ENCODE results near the gene IFNL4. TPM values are rescaled to one million over a fixed set of nuclear protein-coding genes. Genes with fewer than 3 reads are reported as not detected.

The IFNL4 gene
- total and polyA plus RNA-seq, 9 of the 15 experiments (the other 6 are each of a cell fraction or from before 2014, with no cell fraction given) = not detected

DNA sequence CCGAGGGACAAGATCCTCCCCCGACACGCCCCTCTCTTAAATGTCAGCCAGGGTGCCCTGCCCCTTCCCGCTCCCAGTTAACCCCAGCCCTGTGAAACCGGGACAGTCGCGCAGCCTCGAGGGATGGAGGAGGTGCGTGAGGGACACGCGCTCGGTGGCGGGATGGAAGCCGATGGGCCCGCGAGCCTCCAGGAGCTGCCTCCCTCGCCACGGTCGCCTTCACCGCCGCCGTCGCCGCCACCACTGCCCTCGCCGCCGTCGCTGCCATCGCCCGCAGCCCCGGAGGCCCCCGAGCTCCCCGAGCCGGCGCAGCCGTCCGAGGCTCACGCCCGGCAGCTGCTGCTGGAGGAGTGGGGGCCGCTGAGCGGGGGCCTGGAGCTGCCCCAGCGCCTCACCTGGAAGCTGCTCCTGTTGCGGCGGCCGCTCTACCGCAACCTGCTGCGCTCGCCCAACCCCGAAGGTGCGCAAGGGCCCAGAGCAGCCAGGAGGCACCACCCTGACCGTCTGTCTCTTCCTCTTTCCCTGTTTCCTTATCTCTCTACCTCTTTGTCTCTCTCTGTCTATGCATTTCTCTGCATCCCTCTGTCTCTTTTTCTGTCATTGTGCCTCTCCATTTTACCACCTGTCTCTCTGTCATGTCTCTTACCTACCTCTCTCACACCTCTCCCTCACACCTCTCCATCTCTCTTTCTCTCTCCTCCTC lies 51.6 kb downstream of the IFNL4 start, which contains the start of gene NCCRP1 (continued):
- TF ChIP-seq, protein P1, sequence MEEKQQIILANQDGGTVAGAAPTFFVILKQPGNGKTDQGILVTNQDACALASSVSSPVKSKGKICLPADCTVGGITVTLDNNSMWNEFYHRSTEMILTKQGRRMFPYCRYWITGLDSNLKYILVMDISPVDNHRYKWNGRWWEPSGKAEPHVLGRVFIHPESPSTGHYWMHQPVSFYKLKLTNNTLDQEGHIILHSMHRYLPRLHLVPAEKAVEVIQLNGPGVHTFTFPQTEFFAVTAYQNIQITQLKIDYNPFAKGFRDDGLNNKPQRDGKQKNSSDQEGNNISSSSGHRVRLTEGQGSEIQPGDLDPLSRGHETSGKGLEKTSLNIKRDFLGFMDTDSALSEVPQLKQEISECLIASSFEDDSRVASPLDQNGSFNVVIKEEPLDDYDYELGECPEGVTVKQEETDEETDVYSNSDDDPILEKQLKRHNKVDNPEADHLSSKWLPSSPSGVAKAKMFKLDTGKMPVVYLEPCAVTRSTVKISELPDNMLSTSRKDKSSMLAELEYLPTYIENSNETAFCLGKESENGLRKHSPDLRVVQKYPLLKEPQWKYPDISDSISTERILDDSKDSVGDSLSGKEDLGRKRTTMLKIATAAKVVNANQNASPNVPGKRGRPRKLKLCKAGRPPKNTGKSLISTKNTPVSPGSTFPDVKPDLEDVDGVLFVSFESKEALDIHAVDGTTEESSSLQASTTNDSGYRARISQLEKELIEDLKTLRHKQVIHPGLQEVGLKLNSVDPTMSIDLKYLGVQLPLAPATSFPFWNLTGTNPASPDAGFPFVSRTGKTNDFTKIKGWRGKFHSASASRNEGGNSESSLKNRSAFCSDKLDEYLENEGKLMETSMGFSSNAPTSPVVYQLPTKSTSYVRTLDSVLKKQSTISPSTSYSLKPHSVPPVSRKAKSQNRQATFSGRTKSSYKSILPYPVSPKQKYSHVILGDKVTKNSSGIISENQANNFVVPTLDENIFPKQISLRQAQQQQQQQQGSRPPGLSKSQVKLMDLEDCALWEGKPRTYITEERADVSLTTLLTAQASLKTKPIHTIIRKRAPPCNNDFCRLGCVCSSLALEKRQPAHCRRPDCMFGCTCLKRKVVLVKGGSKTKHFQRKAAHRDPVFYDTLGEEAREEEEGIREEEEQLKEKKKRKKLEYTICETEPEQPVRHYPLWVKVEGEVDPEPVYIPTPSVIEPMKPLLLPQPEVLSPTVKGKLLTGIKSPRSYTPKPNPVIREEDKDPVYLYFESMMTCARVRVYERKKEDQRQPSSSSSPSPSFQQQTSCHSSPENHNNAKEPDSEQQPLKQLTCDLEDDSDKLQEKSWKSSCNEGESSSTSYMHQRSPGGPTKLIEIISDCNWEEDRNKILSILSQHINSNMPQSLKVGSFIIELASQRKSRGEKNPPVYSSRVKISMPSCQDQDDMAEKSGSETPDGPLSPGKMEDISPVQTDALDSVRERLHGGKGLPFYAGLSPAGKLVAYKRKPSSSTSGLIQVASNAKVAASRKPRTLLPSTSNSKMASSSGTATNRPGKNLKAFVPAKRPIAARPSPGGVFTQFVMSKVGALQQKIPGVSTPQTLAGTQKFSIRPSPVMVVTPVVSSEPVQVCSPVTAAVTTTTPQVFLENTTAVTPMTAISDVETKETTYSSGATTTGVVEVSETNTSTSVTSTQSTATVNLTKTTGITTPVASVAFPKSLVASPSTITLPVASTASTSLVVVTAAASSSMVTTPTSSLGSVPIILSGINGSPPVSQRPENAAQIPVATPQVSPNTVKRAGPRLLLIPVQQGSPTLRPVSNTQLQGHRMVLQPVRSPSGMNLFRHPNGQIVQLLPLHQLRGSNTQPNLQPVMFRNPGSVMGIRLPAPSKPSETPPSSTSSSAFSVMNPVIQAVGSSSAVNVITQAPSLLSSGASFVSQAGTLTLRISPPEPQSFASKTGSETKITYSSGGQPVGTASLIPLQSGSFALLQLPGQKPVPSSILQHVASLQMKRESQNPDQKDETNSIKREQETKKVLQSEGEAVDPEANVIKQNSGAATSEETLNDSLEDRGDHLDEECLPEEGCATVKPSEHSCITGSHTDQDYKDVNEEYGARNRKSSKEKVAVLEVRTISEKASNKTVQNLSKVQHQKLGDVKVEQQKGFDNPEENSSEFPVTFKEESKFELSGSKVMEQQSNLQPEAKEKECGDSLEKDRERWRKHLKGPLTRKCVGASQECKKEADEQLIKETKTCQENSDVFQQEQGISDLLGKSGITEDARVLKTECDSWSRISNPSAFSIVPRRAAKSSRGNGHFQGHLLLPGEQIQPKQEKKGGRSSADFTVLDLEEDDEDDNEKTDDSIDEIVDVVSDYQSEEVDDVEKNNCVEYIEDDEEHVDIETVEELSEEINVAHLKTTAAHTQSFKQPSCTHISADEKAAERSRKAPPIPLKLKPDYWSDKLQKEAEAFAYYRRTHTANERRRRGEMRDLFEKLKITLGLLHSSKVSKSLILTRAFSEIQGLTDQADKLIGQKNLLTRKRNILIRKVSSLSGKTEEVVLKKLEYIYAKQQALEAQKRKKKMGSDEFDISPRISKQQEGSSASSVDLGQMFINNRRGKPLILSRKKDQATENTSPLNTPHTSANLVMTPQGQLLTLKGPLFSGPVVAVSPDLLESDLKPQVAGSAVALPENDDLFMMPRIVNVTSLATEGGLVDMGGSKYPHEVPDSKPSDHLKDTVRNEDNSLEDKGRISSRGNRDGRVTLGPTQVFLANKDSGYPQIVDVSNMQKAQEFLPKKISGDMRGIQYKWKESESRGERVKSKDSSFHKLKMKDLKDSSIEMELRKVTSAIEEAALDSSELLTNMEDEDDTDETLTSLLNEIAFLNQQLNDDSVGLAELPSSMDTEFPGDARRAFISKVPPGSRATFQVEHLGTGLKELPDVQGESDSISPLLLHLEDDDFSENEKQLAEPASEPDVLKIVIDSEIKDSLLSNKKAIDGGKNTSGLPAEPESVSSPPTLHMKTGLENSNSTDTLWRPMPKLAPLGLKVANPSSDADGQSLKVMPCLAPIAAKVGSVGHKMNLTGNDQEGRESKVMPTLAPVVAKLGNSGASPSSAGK (IDR thresholded peaks at IDR 0.05) = peak; percentile 83
- 0 out of 2 replicates have a peak, but pooled peaks have one; percentile 61 for TF ChIP-seq FOXP1 (CRISPR knock-in tag; IDR thresholded peaks at IDR 0.05)
- TF ChIP-seq, protein P2, sequence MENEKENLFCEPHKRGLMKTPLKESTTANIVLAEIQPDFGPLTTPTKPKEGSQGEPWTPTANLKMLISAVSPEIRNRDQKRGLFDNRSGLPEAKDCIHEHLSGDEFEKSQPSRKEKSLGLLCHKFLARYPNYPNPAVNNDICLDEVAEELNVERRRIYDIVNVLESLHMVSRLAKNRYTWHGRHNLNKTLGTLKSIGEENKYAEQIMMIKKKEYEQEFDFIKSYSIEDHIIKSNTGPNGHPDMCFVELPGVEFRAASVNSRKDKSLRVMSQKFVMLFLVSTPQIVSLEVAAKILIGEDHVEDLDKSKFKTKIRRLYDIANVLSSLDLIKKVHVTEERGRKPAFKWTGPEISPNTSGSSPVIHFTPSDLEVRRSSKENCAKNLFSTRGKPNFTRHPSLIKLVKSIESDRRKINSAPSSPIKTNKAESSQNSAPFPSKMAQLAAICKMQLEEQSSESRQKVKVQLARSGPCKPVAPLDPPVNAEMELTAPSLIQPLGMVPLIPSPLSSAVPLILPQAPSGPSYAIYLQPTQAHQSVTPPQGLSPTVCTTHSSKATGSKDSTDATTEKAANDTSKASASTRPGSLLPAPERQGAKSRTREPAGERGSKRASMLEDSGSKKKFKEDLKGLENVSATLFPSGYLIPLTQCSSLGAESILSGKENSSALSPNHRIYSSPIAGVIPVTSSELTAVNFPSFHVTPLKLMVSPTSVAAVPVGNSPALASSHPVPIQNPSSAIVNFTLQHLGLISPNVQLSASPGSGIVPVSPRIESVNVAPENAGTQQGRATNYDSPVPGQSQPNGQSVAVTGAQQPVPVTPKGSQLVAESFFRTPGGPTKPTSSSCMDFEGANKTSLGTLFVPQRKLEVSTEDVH (IDR thresholded peaks at IDR 0.05; ENCODE audit: low read depth, partially characterized antibody) = no peak
- TF ChIP-seq, protein P3, sequence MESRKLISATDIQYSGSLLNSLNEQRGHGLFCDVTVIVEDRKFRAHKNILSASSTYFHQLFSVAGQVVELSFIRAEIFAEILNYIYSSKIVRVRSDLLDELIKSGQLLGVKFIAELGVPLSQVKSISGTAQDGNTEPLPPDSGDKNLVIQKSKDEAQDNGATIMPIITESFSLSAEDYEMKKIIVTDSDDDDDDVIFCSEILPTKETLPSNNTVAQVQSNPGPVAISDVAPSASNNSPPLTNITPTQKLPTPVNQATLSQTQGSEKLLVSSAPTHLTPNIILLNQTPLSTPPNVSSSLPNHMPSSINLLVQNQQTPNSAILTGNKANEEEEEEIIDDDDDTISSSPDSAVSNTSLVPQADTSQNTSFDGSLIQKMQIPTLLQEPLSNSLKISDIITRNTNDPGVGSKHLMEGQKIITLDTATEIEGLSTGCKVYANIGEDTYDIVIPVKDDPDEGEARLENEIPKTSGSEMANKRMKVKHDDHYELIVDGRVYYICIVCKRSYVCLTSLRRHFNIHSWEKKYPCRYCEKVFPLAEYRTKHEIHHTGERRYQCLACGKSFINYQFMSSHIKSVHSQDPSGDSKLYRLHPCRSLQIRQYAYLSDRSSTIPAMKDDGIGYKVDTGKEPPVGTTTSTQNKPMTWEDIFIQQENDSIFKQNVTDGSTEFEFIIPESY (CRISPR knock-in tag; IDR thresholded peaks at IDR 0.05) = peak; percentile 75
- TF ChIP-seq NR3C1 (CRISPR knock-in tag; IDR thresholded peaks at IDR 0.05) = 0 out of 2 replicates have a peak, but pooled peaks have one; percentile 33
- TF ChIP-seq, protein P4, sequence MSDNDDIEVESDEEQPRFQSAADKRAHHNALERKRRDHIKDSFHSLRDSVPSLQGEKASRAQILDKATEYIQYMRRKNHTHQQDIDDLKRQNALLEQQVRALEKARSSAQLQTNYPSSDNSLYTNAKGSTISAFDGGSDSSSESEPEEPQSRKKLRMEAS (CRISPR knock-in tag; IDR thresholded peaks at IDR 0.05) = peak; percentile 73
- TF ChIP-seq DDX20 (tag; IDR thresholded peaks at IDR 0.05; ENCODE audit: low read depth) = no peak
- peak; percentile 72; the same call in 1 of the 2 replicates for TF ChIP-seq MCM3 (IDR thresholded peaks at IDR 0.05)
- peak; percentile 72; the same call in 1 of the 2 replicates for TF ChIP-seq ZNF263 (CRISPR knock-in tag; IDR thresholded peaks at IDR 0.05; ENCODE audit: borderline replicate concordance)
- TF ChIP-seq KDM2B (CRISPR knock-in tag; IDR thresholded peaks at IDR 0.05) = no peak

All from K562 (cell line).